Measurements from ENCODE around the gene PXDN. TPM values are rescaled to one million over a fixed set of nuclear protein-coding genes. Genes with fewer than 3 reads are reported as not detected.

Gene PXDN
- total RNA-seq, 1 donor from 2014 or later = 150 TPM

- no peaks in the 10 kb centered on the region for H3K36me3 Mint-ChIP-seq
- peaks cover 4% of the 10 kb centered on the region for H3K4me1 Mint-ChIP-seq (ENCODE audit: unreplicated experiment)
- TF ChIP-seq, protein P1, sequence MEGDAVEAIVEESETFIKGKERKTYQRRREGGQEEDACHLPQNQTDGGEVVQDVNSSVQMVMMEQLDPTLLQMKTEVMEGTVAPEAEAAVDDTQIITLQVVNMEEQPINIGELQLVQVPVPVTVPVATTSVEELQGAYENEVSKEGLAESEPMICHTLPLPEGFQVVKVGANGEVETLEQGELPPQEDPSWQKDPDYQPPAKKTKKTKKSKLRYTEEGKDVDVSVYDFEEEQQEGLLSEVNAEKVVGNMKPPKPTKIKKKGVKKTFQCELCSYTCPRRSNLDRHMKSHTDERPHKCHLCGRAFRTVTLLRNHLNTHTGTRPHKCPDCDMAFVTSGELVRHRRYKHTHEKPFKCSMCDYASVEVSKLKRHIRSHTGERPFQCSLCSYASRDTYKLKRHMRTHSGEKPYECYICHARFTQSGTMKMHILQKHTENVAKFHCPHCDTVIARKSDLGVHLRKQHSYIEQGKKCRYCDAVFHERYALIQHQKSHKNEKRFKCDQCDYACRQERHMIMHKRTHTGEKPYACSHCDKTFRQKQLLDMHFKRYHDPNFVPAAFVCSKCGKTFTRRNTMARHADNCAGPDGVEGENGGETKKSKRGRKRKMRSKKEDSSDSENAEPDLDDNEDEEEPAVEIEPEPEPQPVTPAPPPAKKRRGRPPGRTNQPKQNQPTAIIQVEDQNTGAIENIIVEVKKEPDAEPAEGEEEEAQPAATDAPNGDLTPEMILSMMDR (conservative IDR thresholded peaks at IDR 0.05) = no peak
- H3K4me3 Mint-ChIP-seq = no peak overlapping the region
- peaks cover 27% of the 10 kb centered on the region for H3K27me3 Mint-ChIP-seq
- no peak overlapping the region for H3K27ac Mint-ChIP-seq
- no peak for DNase-seq (ENCODE audit: extremely low spot score, unreplicated experiment)
- H3K9me3 Mint-ChIP-seq = no peaks in the 10 kb centered on the region
Observed at GRCh38 chr2:1607971-1608688, 136.2 kb downstream of the PXDN start.

DNA sequence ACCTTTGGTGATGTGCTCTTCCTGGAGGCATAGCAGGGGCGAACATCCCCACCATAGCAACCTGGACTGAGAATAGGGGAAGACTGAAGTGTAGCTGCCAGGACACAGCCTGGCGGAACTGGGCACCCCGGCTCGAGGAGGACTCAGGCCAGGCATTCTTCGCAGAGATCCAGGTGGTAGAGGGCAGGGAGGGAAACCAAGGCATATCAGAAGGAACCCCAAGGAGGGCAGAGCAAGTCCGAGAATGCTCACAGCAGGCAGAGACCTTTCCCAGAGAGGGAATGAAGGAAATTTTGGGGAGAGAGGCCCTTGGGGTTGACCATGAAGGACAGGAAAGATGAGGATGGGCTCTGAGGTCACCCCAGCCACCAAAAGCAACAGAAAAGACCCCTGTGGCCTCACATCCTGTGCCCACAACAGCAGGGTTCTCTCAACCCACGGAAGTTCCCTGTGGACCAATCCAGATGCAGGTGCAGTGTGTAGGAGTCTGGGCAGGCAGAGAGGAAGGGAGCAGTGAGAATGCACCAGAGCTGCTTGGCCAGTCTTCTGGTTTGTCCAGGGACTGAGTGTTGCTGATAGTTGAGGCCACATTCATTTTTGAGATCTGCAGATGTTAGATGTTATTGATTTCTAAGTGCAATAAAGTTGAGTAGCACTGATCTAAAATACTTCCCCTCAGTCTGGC is 136.9 kb downstream of the PXDN start:
- no peak for DNase-seq (ENCODE audit: extremely low spot score, unreplicated experiment)
- TF ChIP-seq, protein P1 (conservative IDR thresholded peaks at IDR 0.05) = no peak
- Mint-ChIP-seq H3K4me3 (no peak overlapping the region), H3K9me3 (no peaks in the 10 kb centered on the region), H3K36me3 (no peaks in the 10 kb centered on the region), H3K27me3 (peaks cover 24% of the 10 kb centered on the region), H3K27ac (no peak overlapping the region), H3K4me1 (ENCODE audit: unreplicated experiment) (peaks cover 4% of the 10 kb centered on the region)

DNA sequence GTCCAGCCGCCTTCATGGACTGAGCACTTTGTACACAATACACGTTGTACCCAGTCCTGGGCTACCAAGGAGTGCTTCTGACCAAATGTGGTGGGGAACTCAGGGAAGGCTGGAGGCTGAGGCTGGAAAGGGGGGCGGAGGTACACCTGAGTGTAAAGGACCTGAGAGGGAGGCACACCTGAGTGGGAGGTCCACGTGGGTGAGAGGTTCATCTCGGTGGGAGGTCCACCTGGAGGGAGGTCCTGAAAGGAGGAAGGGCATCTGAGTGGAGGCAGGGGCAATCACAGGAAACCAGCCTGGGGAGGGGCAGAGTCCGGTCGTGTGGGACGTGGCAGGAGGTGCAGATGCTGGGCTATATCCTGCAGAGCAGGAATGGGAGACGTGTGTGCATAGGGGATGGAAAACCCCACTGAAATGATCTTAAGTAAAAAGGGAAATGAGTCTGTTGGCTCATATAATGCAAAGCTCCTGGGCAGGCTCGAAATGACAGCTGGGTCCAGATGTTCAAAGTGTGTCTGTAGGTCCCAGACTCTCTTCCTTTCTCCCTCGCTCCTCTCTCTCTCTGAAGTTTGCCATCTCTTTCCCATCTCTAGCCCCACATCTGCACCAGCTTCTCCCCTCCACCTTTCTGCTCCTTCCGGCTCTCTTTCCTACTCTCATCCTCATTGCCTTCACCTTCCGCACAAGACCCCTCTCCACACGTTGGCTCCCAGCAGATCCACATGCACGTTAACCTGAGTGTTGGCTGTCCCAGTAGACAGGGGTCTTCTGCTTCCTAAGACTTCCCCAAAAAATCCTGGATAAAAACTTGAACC is 137.7 kb downstream of the PXDN start:
- H3K27ac Mint-ChIP-seq = no peak overlapping the region
- no peaks in the 10 kb centered on the region for H3K9me3 Mint-ChIP-seq
- peaks cover 8% of the 10 kb centered on the region for H3K4me1 Mint-ChIP-seq (ENCODE audit: unreplicated experiment)
- no peak overlapping the region for H3K4me3 Mint-ChIP-seq
- TF ChIP-seq, protein P1 (conservative IDR thresholded peaks at IDR 0.05) = no peak
- peaks cover 20% of the 10 kb centered on the region for H3K27me3 Mint-ChIP-seq
- no peaks in the 10 kb centered on the region for H3K36me3 Mint-ChIP-seq
- DNase-seq (ENCODE audit: extremely low spot score, unreplicated experiment) = no peak

DNA sequence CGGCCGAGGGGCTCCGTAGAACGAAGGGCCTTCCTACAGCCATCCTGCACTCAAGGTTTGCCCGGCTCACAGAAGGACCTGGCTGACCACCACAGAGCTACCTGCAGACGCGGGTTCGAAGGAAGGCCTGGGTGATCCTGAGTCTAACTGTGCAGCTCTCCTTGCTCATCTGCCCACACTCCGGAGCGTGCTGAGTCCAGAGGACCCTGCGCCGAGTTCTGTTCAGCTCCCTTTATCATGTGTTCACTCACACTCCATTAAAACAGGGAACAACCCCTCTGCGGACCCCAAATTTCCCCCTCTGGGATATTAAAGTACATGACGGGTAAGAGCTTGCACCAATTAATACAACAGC is 138.3 kb downstream of the PXDN start:
- no peak for DNase-seq (ENCODE audit: extremely low spot score, unreplicated experiment)
- H3K27ac Mint-ChIP-seq = no peak overlapping the region
- H3K4me1 Mint-ChIP-seq (ENCODE audit: unreplicated experiment) = peaks cover 10% of the 10 kb centered on the region
- H3K4me3 Mint-ChIP-seq = no peak overlapping the region
- H3K27me3 Mint-ChIP-seq = peaks cover 20% of the 10 kb centered on the region
- TF ChIP-seq, protein P1 (conservative IDR thresholded peaks at IDR 0.05) = no peak
- H3K36me3 Mint-ChIP-seq = no peaks in the 10 kb centered on the region
- no peaks in the 10 kb centered on the region for H3K9me3 Mint-ChIP-seq

GRCh38 chr2:1605102-1606045 is 138.9 kb downstream of the PXDN start:
- no peak for DNase-seq (ENCODE audit: extremely low spot score, unreplicated experiment)
- Mint-ChIP-seq H3K36me3 (no peaks in the 10 kb centered on the region), H3K4me3 (no peak overlapping the region), H3K27me3 (peaks cover 20% of the 10 kb centered on the region), H3K27ac (no peak overlapping the region), H3K9me3 (no peaks in the 10 kb centered on the region), H3K4me1 (ENCODE audit: unreplicated experiment) (peaks cover 10% of the 10 kb centered on the region)
- TF ChIP-seq, protein P1 (conservative IDR thresholded peaks at IDR 0.05) = no peak

Measured in type B pancreatic cell (in vitro differentiated cells).